Superior temporal gyrus (tissue), 1 donor: ENCODE measurements around the gene GRM8.
"Not testable (repeated sequence)": the region's sequence is repeated elsewhere in the genome, so short reads cannot be mapped to it uniquely, and the experiment has no call there.

Experiments
- DNase-seq: peaks from one replicate; pipeline ENCODE4 v3.0.0-alpha.2; 2016; ENCODE audit errors: extremely low spot score

The GRM8 gene

GRCh38 chr7:126720232-126720631, 532.5 kb downstream of the GRM8 start:
- no peak for DNase-seq

GRCh38 chr7:126718419-126718818, 534.3 kb downstream of the GRM8 start:
- no peak for DNase-seq

- DNase-seq, result no peak
Measured at GRCh38 chr7:126716321-126716720, 536.4 kb downstream of the GRM8 start.

DNA sequence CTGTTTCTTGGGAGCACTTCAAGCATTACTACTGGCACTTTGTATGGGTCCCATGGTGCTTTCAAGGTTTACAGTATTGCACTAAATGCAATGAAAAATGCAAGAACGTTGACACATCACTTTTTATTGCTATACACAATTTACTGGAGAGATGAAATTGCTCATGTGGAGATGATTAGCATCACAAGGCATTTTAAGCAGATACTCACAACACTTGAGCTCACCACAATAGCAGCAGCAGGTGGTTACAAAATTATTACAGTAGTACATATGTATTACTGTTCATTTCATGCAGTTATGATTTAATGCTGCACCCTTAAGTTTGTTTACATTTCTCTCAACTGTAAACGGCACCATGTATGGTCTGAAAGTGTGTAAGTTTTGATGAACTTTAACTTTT, 537.7 kb downstream of the GRM8 start:
- no peak for DNase-seq

DNA sequence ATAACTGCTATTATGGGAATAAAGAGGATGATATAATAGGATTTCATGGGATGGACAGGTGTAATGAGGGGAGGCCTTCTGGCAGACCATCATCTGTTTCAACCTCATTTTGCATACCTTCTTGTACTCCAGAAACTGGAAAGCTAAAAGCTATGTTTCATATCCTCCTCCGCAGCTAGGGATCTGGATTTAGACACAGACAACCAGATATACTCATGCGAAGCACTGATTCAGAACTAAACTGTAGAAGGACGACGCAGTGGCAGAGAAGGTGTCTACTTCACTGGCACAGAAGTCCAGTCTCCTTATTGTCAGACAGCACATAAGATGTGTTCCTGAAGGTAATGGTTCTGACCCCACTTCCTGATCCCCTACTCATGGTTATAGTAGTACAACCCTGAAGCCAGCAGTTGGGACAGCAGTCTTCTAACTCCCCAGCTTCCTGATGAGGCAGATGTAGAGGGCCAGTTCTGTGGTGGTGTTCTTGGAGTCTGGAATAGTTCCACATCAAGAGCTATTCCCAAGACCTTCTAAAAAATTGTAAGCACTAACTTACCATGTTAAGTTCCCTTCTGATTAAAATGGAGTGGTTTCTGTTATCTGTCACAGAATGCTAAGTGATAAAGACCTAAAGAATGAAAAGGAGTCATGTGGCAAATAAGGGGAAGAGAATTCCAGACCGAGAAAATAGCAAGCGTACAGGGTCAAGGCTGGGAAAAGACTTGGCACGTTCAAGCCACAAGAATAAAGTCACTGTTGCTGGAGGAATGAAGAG, 550.3 kb downstream of the GRM8 start:
- DNase-seq, result peak; percentile 56

GRCh38 chr7:126700807-126701604, 551.7 kb downstream of the GRM8 start:
- DNase-seq, result peak; percentile 25

DNA sequence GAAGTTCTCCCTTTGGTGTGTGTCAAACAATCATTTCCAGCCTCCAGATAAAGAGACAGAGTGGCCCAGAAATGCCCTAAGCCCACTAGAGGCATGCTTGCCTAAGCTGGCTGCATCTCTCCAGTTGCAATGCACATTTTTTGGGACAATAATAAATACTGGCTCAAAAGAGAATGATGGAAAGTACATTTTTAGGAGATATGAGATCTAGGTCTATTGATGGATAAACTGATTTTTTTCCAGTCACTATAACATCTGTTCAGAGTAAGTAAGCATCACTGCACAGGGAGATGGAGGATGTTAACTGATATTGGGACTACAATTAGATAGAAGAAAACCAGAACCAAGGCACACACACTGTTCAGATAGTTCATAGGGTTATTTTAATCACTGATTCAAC, 553.0 kb downstream of the GRM8 start:
- no peak for DNase-seq

- DNase-seq, result no peak
Measured at GRCh38 chr7:126698909-126699308, 553.8 kb downstream of the GRM8 start.

GRCh38 chr7:126698446-126698845, 554.3 kb downstream of the GRM8 start:
- no peak for DNase-seq

DNA sequence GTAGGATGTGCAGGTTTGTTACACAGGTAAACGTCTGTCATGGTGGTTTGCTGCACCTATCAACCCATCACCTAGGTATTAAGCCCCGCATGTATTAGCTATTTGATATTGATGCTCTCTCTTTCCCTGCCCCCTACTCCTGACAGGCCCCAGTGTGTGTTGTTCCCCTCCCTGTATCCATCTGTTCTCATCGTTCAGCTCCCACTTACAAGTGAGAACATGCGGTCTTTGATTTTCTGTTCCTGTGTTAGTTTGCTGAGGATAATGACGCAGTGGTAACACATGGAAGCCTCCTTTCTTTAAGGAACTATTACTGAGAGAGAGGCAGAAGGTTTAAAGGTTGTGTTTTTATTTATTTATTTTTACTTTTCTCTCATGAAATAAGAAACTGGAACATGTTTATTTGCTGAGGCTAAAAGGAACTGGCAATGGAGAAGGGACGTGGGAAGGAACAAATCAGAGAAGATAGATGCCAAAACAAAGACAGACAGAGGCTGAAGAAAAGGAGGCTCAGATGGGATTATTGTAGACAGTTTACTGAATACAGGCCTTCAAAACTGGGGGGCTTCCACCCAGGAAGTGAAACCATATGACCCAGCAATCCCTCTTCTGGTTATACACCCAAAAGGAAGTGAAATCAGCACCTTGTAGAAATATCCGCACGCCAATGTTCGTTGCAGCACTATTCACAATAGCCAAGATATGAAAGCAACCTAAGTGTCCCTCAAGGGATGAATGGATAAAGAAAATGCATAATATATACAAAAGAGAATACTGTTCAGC, 556.3 kb downstream of the GRM8 start:
- no peak for DNase-seq

DNA sequence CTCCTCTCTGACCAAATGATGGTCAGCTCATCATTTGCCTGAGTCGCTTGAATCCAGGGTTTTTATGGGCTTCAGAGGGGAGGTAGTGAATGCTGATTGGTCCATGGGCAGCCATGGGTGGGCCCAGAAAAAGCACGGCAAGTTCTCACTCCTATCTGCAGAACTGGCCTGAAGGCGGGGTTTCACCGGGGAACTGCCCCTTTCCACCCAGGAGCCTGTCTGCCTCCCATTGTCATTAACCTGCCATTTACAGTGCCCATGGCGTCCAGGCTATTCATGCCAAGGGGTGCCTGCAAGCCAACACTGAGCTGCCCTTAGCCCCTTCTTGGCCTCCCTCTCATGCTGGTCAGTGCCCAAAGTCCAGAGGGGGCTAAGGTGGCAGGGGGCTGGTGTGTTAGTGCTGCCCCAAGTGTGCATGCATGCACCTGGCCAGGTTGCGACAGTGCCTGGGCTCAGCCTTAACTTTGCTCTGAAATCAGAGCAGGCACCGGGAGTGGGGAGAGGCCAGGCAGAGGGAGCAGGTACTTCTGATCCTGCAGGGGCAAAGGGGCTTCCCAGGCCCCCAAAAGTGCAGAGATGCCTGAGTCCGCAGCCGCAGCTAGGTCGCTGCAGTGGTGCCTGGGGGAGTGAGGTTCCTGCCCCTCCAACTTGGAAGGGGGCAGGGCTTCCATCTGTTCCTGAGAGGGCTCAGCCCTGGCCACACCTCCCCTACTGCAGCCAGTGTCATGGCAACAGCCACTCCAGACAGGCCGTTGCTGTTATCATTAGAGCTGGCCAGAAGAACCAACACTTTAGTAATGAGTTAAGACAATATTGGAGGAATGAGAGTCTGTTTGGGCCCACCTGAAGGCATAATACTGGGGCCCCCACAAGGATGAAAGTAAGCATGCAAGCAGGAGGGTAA, 561.6 kb downstream of the GRM8 start:
- no peak for DNase-seq

- no peak for DNase-seq
Measured at GRCh38 chr7:126690104-126690503, 562.6 kb downstream of the GRM8 start.

DNA sequence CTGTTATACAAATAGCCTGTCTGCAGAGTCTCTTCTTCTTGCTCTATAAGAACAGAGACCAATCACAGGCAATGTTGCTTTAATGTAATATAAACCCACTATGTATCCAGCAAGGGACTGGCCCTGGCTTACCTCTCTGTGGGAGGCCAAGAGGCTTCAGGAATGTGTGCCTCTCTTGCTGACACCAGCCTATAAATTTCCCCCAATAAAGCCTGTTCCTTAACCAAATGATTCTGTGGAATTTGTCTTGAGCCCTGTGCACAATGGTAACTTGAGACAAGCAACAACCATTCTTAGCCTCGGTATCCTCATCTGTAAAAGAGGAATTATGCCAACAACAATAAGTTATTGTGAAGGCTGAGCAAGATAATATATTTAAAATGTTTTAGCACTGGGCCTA, 563.7 kb downstream of the GRM8 start:
- DNase-seq, result no peak

DNA sequence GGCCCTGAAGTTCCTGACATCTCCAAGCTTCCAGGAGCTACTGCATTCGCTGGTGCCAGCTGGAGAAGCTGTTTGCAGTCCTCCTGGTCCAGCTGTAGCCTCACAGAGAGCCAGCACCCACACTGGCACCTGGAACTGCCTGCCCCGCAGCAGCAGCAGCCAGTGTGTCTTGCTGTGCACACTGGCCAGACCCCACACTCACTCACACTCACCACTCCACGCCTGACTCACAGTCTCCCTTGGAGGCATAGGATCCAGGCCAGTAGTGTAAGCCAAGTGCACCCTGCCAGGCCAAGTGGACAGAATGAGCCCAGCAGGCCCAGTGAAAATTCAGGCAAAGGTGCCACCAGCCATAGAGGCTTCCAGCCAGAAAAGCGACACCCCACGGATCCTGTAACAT, 566.3 kb downstream of the GRM8 start:
- DNase-seq, result no peak

- no peak for DNase-seq
Measured at GRCh38 chr7:126685596-126685995, 567.1 kb downstream of the GRM8 start.

- DNase-seq, result no peak
Measured at GRCh38 chr7:126685018-126685573, 567.6 kb downstream of the GRM8 start.

GRCh38 chr7:126682176-126682575, 570.6 kb downstream of the GRM8 start:
- no peak for DNase-seq

GRCh38 chr7:126668762-126669161, 584.0 kb downstream of the GRM8 start:
- DNase-seq, result not testable (repeated sequence)

- no peak for DNase-seq
Measured at GRCh38 chr7:126668367-126668752, 584.4 kb downstream of the GRM8 start.

DNA sequence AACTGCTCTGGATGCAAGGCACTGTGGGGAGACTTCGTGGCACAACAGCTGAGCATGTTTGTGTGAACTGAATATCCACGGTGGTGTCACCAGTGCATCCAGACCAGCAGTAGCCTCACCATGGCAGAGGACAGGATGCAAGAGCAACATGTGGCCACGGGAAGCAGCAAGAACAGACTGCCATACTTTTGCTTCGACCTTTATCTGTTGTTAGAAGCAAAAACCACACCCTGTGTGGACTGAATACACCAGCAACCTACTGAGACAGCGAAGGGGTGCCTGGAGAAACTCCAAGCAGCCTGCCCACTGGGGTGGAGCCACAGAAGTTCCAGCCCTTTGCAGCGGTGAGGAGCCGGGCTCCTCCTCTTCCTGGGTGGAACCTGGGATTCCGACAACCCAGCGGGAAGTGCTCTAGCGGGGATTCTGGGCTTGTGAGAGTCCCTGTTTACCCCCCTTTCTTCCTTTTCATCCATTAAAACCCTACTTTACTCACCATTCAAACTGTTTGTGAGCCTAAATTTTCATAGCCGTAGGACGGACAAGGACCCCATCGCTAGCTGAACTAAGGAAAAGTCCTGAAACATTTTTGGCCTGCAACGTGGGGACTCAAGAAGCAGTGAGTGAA, 584.9 kb downstream of the GRM8 start:
- DNase-seq, result no peak

- no peak for DNase-seq
Measured at GRCh38 chr7:126662856-126663255, 589.9 kb downstream of the GRM8 start.
